GM12878 (cell line): ENCODE results near the gene CCT4. TPM values are rescaled to one million over a fixed set of nuclear protein-coding genes. Genes with fewer than 3 reads are reported as not detected.
A peak's percentile ranks its signal among the peaks of the same experiment; 100 is the strongest.

ENCODE experiments used
- BACH1 ChIP-seq: fragments of 450-650 bp; IDR thresholded peaks from 2 replicates; pipeline ENCODE4 v1.6.1; 2017; ENCODE audit warnings: mild to moderate bottlenecking, borderline replicate concordance
- BCLAF1 ChIP-seq: fragments of 450-650 bp; IDR thresholded peaks from 2 replicates; pipeline ENCODE4 v1.6.1; 2017; ENCODE audit warnings: antibody characterized with exemption, mild to moderate bottlenecking, moderate library complexity
- E2F4 ChIP-seq: IDR thresholded peaks from 2 replicates; pipeline ENCODE4 v1.6.1; 2012; ENCODE audit warnings: low read depth, low read length, improper control_type of control experiment
- HDAC6 ChIP-seq: fragments of 200-600 bp; sonication (generic); IDR thresholded peaks from one replicate; pipeline ENCODE4 v1.8.0; 2017; ENCODE audit warnings: antibody characterized with exemption; ENCODE audit not compliant: unreplicated experiment
- MTA3 ChIP-seq: IDR thresholded peaks from 2 replicates; pipeline ENCODE4 v1.6.1; 2012; ENCODE audit warnings: low read length, inconsistent platforms, borderline replicate concordance
- MYB ChIP-seq: fragments of 150-350 bp; IDR thresholded peaks from 2 replicates; pipeline ENCODE4 v1.6.1; 2014; ENCODE audit warnings: mild to moderate bottlenecking, low read depth, low read length, borderline replicate concordance
- POLR2A ChIP-seq: IDR thresholded peaks from 2 replicates; pipeline ENCODE4 v1.6.1; 2011; ENCODE audit warnings: low read depth, mild to moderate bottlenecking, low read length
- POU2F2 ChIP-seq: IDR thresholded peaks from 3 replicates; pipeline ENCODE4 v1.6.1; 2011; ENCODE audit warnings: low read depth, mild to moderate bottlenecking, low read length, borderline replicate concordance
- RB1 ChIP-seq: fragments of 450-650 bp; formaldehyde crosslinking; IDR thresholded peaks from 2 replicates; pipeline ENCODE4 v1.6.1; 2017; ENCODE audit warnings: mild to moderate bottlenecking, borderline replicate concordance
- RELA ChIP-seq: fragments of 450-650 bp; IDR thresholded peaks from 2 replicates; pipeline ENCODE4 v1.8.0; 2014; ENCODE audit warnings: borderline replicate concordance; ENCODE audit not compliant: partially characterized antibody
- RELB ChIP-seq: fragments of 450-650 bp; IDR thresholded peaks from 2 replicates; pipeline ENCODE4 v1.6.1; 2017; ENCODE audit warnings: low read depth, mild to moderate bottlenecking, moderate library complexity
- SMC3 ChIP-seq: IDR thresholded peaks from 2 replicates; pipeline ENCODE4 v1.6.1; 2011; ENCODE audit warnings: low read length, improper control_type of control experiment, borderline replicate concordance
- TAF1 ChIP-seq: IDR thresholded peaks from 2 replicates; pipeline ENCODE4 v1.6.1; 2011; ENCODE audit warnings: mild to moderate bottlenecking, low read depth, low read length, borderline replicate concordance
- USF1 ChIP-seq: IDR thresholded peaks from 2 replicates; pipeline ENCODE4 v1.6.1; 2011; ENCODE audit warnings: borderline replicate concordance, low read depth, mild to moderate bottlenecking, moderate library complexity, mixed read lengths, low read length; ENCODE audit not compliant: insufficient read depth; ENCODE audit errors: extremely low read length
- ZBTB40 ChIP-seq: fragments of 450-650 bp; IDR thresholded peaks from 2 replicates; pipeline ENCODE4 v1.6.1; 2016; ENCODE audit warnings: mild to moderate bottlenecking, moderate library complexity, borderline replicate concordance
- polyA plus RNA-seq, 11 experiments: library from polyadenylated mRNA; depleted of rRNA in 4 of 11; unstranded in 6 of 11; stranded (reverse) in 5 of 11; fragments of >200 nt; fragmentation: Nextera tagmentation in 4 of 11; fragmentation: Illumina TruSeq in 1 of 11; extraction: Ambion mirVana in 4 of 11; extraction: Trizol in 1 of 11; gene quantifications; 1 replicate in 1 of 11; 2 replicates in 10 of 11; pipeline versions ENCODE4 v1.2.1 to v1.2.3, GENCODE V29; 2011 to 2016; ENCODE audit warnings: inconsistent platforms in 2 of 11, missing spikeins in 2 of 11, low read depth in 1 of 11
- total RNA-seq, 4 experiments: library from RNA; depleted of rRNA in 3 of 4; stranded (reverse); fragments of >200 nt in 3 of 4; fragmentation: Illumina TruSeq in 1 of 4; extraction: Trizol in 1 of 4; gene quantifications; 2 replicates each; pipeline versions ENCODE4 v1.2.1 to v1.2.3, GENCODE V29; 2013 to 2021

Gene CCT4
- total and polyA plus RNA-seq, 10 of the 15 experiments (the other 5 are each of a cell fraction or from before 2014, with no cell fraction given), result 76.6 to 320 (median 211) TPM

GRCh38 chr2:61853847-61854563 is 34.5 kb downstream of the CCT4 start, which contains the start of gene FAM161A (continued):
- peak; percentile 11 for TF ChIP-seq RELA
- no peak for TF ChIP-seq RELB
- no peak; the same call in 1 of the 2 replicates for TF ChIP-seq BACH1
- TF ChIP-seq E2F4, result peak; percentile 86
- no peak for TF ChIP-seq SMC3
- TF ChIP-seq MTA3, result no peak
- TF ChIP-seq ZBTB40, result peak; percentile 64; the same call in 1 of the 2 replicates
- no peak for TF ChIP-seq USF1
- TF ChIP-seq MYB, result no peak
- TF ChIP-seq RB1, result peak; percentile 98; the same call in 1 of the 2 replicates
- peak; percentile 69 for TF ChIP-seq POLR2A
- TF ChIP-seq TAF1, result no peak
- TF ChIP-seq BCLAF1, result no peak
- no peak for TF ChIP-seq POU2F2
- TF ChIP-seq HDAC6, result no peak
